ENCODE data around the gene SMIM17.

The SMIM17 gene

DNA sequence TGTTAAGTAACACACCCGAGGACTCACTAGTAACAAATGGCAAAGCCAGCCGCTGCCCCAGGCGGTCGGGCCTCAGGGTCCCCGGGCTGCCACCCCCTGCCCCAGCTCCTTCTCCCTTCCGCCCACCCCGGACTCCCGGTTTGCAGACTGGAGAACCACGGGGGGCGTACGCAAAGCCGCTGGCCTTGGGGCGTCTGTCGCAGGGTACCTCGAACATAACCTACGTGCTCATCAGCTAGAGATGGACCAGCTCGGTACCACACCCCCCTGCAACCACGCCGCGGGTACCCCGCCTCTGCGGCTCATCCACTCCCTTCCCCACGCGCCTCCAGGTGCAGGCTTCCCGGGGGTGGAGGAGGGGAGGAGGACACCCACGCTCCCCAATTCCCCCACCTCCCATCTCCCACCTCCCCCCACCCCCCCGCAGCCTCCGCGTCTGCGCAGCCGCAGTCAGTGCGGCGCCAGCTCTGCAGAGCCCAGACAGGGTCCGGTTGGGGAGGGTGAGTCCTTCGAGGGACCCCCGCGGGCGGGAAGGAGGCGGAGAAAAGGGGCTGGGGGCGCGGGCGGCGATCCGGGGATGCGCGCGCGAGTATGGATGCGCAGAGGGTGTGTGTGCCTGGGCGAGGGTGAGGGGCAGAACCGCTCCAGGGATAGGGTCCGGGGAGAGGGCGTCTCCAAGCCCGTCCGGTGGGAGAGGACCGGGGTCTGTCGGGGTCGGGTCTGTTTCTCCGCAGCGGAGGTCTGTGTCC, at the start of gene SMIM17:
Gene SMIM17, plus strand, starts transcription at position 449 of the 749 bp plus-strand sequence. CDS start 2,509 bp downstream, outside the sequence.
- no peak for DNase-seq (ENCODE audit: low read depth)

DNA sequence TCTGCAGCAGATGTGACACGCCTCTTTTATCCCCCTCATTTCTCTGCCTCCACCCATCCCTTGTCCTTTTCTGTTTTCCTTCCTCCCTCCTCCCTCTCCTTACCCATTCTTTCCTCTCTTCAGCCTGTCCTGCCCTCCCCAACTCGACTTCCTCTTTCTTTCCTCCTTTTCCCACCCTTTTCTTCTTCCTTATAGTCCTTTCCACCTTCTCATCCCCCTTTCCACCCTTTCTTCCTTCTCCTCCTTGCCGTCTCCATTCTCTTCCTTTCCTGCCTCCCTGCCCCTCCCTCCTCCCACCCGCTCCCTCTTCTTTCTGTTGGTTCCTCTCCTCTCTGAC, 48.5 kb upstream of the SMIM17 start:
- no peak for DNase-seq (ENCODE audit: low read depth)

DNA sequence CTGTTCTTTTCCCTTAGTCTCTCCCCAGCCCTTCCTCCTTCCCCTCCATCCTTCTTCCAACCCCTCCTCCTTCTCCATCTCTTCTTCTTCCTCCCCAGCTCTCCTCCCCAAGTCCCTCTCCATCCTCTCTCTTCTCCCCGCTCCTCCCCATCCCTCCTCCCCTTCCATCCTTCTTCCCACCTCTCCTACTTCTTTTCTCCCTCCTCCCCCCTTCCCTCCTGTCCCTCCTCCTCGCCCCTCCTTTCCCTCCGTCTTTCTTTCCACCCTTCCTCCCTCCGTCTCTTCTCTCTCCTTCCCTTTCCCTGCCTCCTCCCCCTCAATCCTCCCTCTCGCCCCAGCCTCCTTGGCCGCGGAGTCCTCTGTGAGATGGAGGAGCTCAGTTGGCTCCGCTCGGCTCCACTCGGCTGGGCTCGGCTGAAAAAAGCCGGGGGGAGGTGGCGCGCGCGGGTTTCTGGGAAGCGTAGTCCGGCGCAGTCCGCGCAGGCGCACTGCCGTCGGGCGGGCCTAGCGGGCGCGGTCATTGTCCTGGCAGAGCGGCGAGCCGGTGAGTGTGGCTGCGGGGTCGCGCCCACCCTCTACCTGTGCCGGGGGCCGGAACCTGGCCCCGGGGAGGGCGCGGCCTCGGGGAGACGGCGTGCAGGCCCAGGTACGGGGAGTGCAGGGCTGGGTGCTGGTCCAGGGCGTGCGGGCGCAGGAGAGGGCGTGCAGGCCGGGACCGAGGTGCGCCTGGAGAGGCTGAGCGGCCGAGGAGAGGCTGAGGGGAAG, 48.0 kb upstream of the SMIM17 start, which contains the start of gene ZNF71:
Gene ZNF71, plus strand, starts transcription at position 520 of the 765 bp plus-strand sequence. CDS start 6,257 bp downstream, outside the sequence.
- DNase-seq (ENCODE audit: low read depth) = peak; percentile 37

- DNase-seq (ENCODE audit: low read depth) = peak; percentile 10
Measured at GRCh38 chr19:56595548-56595899, 47.4 kb upstream of the SMIM17 start.

- DNase-seq (ENCODE audit: low read depth) = no peak
Measured at GRCh38 chr19:56596676-56597075, 46.3 kb upstream of the SMIM17 start.

DNA sequence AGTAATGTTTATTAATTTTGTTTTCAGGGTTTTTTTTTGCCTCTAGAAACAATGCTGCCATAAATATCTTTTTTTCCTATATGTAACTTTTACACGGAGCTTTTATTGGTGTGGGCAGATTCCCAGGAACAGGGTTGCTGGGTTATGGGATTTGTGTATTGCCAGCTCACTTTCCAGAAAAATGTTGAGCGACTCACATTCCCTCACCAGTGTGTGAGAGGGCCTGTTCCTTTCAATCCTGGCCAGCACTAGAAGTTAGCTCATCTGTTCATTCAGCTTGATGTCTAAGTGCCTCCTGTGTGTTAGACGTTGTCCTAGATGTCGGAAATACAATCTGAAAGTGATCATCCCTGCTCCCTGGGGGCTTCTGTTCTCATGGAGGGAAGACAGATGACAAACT, 45.3 kb upstream of the SMIM17 start:
- DNase-seq (ENCODE audit: low read depth) = peak; percentile 3

GRCh38 chr19:56601375-56601774, 41.6 kb upstream of the SMIM17 start:
- DNase-seq (ENCODE audit: low read depth) = no peak

DNA sequence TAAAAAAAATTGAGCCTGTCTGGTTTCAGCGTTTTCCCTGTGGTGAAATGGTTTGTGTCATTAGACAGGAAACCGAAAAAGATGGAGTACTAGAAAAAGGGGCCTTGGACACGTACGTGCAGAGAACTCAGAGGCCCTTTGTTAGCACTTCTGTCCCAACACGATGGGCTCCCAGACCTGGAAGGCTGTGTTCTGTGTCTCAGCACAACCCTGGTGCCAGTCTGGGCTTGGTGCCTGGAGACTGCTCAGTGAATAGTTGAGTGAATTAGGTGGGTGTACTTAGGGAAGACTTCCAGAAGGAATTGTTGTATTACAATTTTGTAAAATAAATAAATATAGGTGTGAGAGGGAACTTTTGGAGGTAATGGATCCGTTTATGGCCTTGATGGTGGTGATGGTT, 39.1 kb upstream of the SMIM17 start:
- DNase-seq (ENCODE audit: low read depth) = no peak

GRCh38 chr19:56608274-56608964, 34.5 kb upstream of the SMIM17 start:
- DNase-seq (ENCODE audit: low read depth) = no peak

GRCh38 chr19:56611288-56611687, 31.7 kb upstream of the SMIM17 start:
- DNase-seq (ENCODE audit: low read depth) = no peak

GRCh38 chr19:56612737-56613136, 30.2 kb upstream of the SMIM17 start:
- no peak for DNase-seq (ENCODE audit: low read depth)

GRCh38 chr19:56613639-56614038, 29.3 kb upstream of the SMIM17 start:
- no peak for DNase-seq (ENCODE audit: low read depth)

DNA sequence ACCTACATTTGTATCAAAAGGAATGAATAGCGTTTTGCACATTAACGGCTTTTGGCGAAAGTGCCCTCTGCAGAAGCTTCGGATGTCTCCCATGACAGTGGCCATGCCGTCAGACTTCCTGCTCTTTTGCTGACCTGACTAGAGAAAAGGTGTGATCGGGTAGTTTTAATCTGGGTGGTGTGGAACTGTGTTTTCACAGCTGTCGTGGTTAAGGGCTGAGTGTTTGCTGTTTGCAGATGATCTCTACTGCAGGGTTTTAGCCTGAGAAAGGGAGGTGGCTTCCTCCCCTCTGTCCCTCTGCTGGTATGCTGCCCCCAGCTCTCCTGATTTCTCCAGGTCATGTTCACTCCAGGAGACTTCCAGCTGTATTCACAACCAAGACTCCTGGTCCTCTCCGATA, 25.4 kb upstream of the SMIM17 start:
- no peak for DNase-seq (ENCODE audit: low read depth)

GRCh38 chr19:56619121-56619520, 23.8 kb upstream of the SMIM17 start:
- DNase-seq (ENCODE audit: low read depth) = no peak

- no peak for DNase-seq (ENCODE audit: low read depth)
Measured at GRCh38 chr19:56622374-56622773, 20.6 kb upstream of the SMIM17 start.

GRCh38 chr19:56623006-56623405, 20.0 kb upstream of the SMIM17 start:
- no peak for DNase-seq (ENCODE audit: low read depth)

DNA sequence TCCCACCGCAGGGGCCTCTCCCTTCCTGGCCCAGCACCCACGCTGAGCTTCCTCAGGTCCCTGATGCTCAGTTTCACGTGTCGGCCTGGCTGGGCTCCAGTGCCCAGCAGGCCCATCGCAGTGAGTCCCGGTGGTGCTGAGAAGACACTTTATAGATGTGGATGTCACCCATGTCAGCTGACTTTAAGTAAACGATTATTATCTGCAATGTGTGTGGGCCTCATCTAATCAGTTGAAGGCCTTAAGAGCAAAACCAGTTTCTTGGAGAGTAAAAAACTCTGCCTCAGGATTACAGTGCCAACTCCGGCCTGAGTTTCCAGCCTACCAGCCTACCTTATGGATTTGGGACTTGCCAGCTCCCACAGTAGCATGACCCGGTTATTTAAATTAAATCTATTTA, 17.3 kb upstream of the SMIM17 start:
- DNase-seq (ENCODE audit: low read depth) = no peak

DNA sequence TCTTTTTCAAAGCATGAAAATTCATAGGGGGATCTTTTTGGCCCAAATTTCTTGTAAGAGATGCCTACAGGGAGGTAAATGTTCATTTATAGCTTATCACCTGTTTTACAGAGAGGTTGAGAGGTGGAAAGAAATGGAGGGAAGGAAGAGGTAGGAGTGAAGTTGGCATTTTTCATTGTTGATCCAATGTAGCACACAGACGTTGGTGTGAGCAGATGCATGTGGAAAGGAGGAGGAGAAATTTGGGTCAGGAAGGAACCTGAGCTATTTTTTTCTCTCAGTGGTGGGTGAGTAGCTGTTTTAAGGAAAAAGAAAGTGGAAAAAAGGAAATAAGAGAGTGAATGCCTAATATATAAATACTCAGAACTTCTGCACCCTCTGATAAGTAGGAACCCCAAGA, 9.9 kb upstream of the SMIM17 start:
- DNase-seq (ENCODE audit: low read depth) = no peak

- peak; percentile 4 for DNase-seq (ENCODE audit: low read depth)
Measured at GRCh38 chr19:56637976-56638555, 4.9 kb upstream of the SMIM17 start.

DNA sequence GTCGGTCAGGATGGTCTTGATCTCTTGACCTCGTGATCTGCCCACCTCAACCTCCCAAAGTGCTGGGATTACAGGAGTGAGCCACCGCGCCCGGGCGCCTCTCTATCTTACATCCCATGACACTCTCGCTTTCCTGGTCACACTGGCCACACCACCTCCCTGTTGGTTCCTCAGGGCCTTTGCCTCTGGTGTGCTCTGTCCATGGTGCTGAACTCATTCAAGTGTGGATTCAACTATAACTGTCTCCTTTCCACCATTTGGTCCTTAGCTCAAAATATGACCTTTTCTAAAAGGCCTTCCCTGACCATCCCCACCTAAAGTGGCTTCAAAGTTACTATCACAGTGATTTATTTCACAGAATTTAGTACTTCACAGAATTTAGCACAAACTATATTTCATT, 3.7 kb upstream of the SMIM17 start:
- DNase-seq (ENCODE audit: low read depth) = no peak

GRCh38 chr19:56643460-56643955, 549 bp downstream of the SMIM17 start:
- DNase-seq (ENCODE audit: low read depth) = no peak

DNA sequence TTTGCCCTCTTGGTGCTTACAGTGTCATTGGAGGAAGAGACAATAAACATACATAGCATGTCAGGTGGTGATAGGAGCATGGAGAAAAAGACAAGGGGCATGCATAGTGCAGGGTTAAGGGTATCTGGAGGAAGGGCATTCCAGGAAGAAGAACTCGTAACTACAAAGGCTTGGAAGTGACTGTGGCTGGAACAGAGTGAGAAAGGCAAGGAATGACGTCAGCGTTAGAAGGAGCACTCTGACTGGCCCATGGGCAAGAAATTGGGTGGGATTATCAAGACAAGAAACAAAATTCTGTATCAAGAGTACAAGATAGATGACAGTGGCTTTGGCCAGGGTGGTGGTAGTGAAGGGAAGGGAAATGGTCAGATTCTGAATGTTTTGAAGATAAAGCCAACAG, 11.2 kb downstream of the SMIM17 start:
- DNase-seq (ENCODE audit: low read depth) = no peak

All from GM04503 (cell line).